Activated CD8-positive, alpha-beta T cell treated with anti-CD3 and anti-CD28 coated beads for 36 hours (primary cell): ENCODE data around the gene DYRK3. TPM values are rescaled to one million over a fixed set of nuclear protein-coding genes. Genes with fewer than 3 reads are reported as not detected.

Source experiments
- ATAC-seq: fragments of 200-7000 bp; cut with Tn5 transposase; one replicate; pipeline ENCODE4 v1.10.0; 2021; ENCODE audit warnings: mild to moderate bottlenecking, moderate library complexity
- CTCF ChIA-PET: fragments of 350-600 bp; sonication (Branson Sonifier 250); formaldehyde crosslinking; loops from one replicate; lab custom pipeline; 2021; ENCODE audit warnings: antibody characterized with exemption; lab: Charles Lee
- POLR2A ChIA-PET: fragments of 350-600 bp; sonication (Branson Sonifier 250); formaldehyde crosslinking; loops from one replicate; lab custom pipeline; 2021; ENCODE audit warnings: antibody characterized with exemption; lab: Charles Lee
- DNase-seq: peaks from one replicate; pipeline ENCODE4 v3.0.0-alpha.2; 2020
- H3K27ac Mint-ChIP-seq: one replicate; pipeline ENCODE4 v1.8.0; 2021; ENCODE audit warnings: mild to moderate bottlenecking, mixed read lengths
- H3K27me3 Mint-ChIP-seq: one replicate; pipeline ENCODE4 v1.8.0; 2021; ENCODE audit warnings: mixed read lengths
- H3K36me3 Mint-ChIP-seq: one replicate; pipeline ENCODE4 v1.8.0; 2021; ENCODE audit warnings: low read depth, mixed read lengths
- H3K4me1 Mint-ChIP-seq: one replicate; pipeline ENCODE4 v1.8.0; 2021; ENCODE audit warnings: low read depth, mixed read lengths
- H3K4me3 Mint-ChIP-seq: one replicate; pipeline ENCODE4 v1.8.0; 2021; ENCODE audit warnings: mild to moderate bottlenecking, moderate library complexity, mixed read lengths
- H3K9me3 Mint-ChIP-seq: one replicate; pipeline ENCODE4 v1.8.0; 2021; ENCODE audit warnings: mixed read lengths
- CTCF ChIP-seq: fragments of 200-600 bp; IDR thresholded peaks from one replicate; pipeline ENCODE4 v1.8.0; 2022; ENCODE audit warnings: antibody characterized with exemption, mild to moderate bottlenecking
- intact Hi-C: fragments of 100-400 bp; cut with micrococcal nuclease; formaldehyde crosslinking; loops from one replicate; pipeline ENCODE4 v1.10.0; 2022
- total RNA-seq, 2 experiments: library from RNA; stranded (reverse); gene quantifications; one replicate each; pipeline ENCODE4 v1.2.3, GENCODE V29; 2021

DYRK3 gene
- total RNA-seq, 2 experiments from 2014 or later: 4.7 to 4.9 TPM

- H3K27ac Mint-ChIP-seq: no peak overlapping the region
- no peaks in the 10 kb centered on the region for H3K9me3 Mint-ChIP-seq
- H3K27me3 Mint-ChIP-seq: peaks cover 5% of the 10 kb centered on the region
- POLR2A ChIA-PET: interaction anchor here (0.7 to 1.0 kb wide), 2 partner anchors 15 to 99 kb away, joined by 3 read pairs; no protein-coding TSS in a partner anchor
- CTCF ChIA-PET: interaction anchor here (2.5 to 13.6 kb wide), 2 partner anchors 10 to 17 kb away, joined by 9 to 191 read pairs; partner anchors contain the start of gene DYRK3
- peaks cover 5% of the 10 kb centered on the region for H3K36me3 Mint-ChIP-seq
- DNase-seq: no peak
- no peak overlapping the region for H3K4me3 Mint-ChIP-seq
- H3K4me1 Mint-ChIP-seq: no peaks in the 10 kb centered on the region
- intact Hi-C loops: no loop called here
- no peak for TF ChIP-seq CTCF
- no peak for ATAC-seq
Observed at GRCh38 chr1:206651958-206652890, 16.9 kb downstream of the DYRK3 start.

DNA sequence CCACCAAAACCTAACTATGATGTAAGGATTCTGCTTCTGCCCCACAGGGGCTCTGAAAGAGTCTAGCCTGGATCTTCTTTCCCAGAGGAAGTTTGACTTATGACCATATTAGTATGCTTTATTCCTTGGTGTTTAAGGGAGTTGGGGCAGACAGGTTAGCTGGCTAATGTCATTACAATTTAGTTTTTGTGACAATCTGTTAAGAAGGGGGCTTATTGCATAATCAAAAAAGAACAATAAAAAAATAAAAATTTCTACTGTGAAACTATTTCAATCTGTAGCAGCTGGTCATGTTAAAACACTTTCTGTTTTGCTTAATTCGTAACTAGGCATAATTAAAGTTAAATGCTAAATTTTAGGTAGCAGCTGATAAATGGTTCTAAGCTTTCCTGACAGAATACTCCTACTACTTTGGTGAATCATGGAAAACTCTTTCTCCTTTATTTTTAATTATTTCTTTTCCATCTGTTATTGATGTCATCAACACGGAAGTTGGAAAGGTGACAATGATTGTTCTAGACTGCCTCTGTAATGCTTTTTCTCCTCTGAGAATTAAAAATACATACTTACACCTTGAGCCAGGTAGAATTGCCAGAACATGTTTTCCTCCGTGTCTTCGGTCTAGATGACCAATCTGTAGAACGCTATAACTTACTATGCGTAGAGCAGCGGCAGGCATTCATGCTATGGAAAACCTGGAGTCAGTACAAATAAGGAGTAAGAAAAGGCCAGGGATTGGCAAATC is 18.6 kb downstream of the DYRK3 start:
- peaks cover 20% of the 10 kb centered on the region for H3K27me3 Mint-ChIP-seq
- TF ChIP-seq CTCF: no peak
- H3K36me3 Mint-ChIP-seq: peaks cover 2% of the 10 kb centered on the region
- H3K4me3 Mint-ChIP-seq: no peak overlapping the region
- no peaks in the 10 kb centered on the region for H3K9me3 Mint-ChIP-seq
- no peak overlapping the region for H3K27ac Mint-ChIP-seq
- intact Hi-C loops: no loop called here
- ChIA-PET CTCF (interaction anchor here (1.5 to 13.6 kb wide), 2 partner anchors 8 to 42 kb away, joined by 6 to 191 read pairs; partner anchors contain the start of gene EIF2D), POLR2A (interaction anchor here (1.3 to 1.9 kb wide), 2 partner anchors 10 to 18 kb away, joined by 3 to 5 read pairs; partner anchors contain the start of gene DYRK3)
- no peak for ATAC-seq
- DNase-seq: no peak
- H3K4me1 Mint-ChIP-seq: peaks cover 11% of the 10 kb centered on the region

DNA sequence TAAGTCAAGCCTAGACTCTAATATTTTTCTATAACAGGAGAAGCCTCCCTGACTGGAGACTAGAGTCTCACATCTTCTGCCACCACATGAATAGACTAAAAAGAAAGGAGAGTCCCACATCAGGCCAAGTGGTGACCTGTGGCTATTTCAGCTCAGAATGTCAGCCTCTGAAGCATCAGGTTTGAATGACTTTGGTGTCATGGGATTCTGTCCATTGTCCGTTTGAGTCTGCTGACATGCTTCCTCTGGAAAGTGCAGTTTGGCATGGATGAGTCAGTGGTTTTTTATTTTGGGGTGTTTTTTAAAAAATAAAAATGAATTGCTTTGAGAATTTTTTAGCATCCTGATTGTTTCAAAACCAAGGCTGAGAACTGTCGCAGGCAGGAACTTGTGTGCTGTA is 19.5 kb downstream of the DYRK3 start:
- no peak for TF ChIP-seq CTCF
- CTCF ChIA-PET: interaction anchor here (1.5 to 13.6 kb wide), 2 partner anchors 7 to 165 kb away, joined by 4 to 191 read pairs; no protein-coding TSS in a partner anchor
- intact Hi-C loops: no loop called here
- POLR2A ChIA-PET: interaction anchor here (0.9 to 1.9 kb wide), 3 partner anchors 8 to 33 kb away, joined by 3 to 5 read pairs (median 3); no protein-coding TSS in a partner anchor
- no peak overlapping the region for H3K4me3 Mint-ChIP-seq
- no peak overlapping the region for H3K27ac Mint-ChIP-seq
- H3K36me3 Mint-ChIP-seq: peaks cover 2% of the 10 kb centered on the region
- DNase-seq (no peak), ATAC-seq (no peak)
- H3K27me3 Mint-ChIP-seq: peaks cover 20% of the 10 kb centered on the region
- H3K4me1 Mint-ChIP-seq: peaks cover 11% of the 10 kb centered on the region
- no peaks in the 10 kb centered on the region for H3K9me3 Mint-ChIP-seq

GRCh38 chr1:206655471-206655882 is 20.1 kb downstream of the DYRK3 start:
- Mint-ChIP-seq H3K4me3 (no peak overlapping the region), H3K27ac (no peak overlapping the region), H3K4me1 (peaks cover 11% of the 10 kb centered on the region), H3K36me3 (peaks cover 2% of the 10 kb centered on the region), H3K27me3 (peaks cover 21% of the 10 kb centered on the region), H3K9me3 (no peaks in the 10 kb centered on the region)
- TF ChIP-seq CTCF: no peak
- POLR2A ChIA-PET: interaction anchor here (0.8 to 2.0 kb wide), 5 partner anchors 8 to 33 kb away, joined by 3 to 5 read pairs (median 3); no protein-coding TSS in a partner anchor
- DNase-seq (no peak), ATAC-seq (no peak)
- CTCF ChIA-PET: interaction anchor here (0.7 to 13.6 kb wide), 4 partner anchors 6 to 166 kb away, joined by 4 to 191 read pairs (median 4); no protein-coding TSS in a partner anchor
- intact Hi-C loops: no loop called here
